ENCODE data around the gene ULBP2. TPM values are rescaled to one million over a fixed set of nuclear protein-coding genes. Genes with fewer than 3 reads are reported as not detected.

ULBP2 gene
- total RNA-seq, 2 experiments from 2014 or later = 0.60 to 2.6 TPM

- TF ChIP-seq EZH2phosphoT487 (IDR thresholded peaks at IDR 0.05; ENCODE audit: borderline replicate concordance, low read depth, low read length) (no peak), CTCF (conservative IDR thresholded peaks at IDR 0.05; ENCODE audit: low read length) (no peak)
- CTCF ChIA-PET (ENCODE audit: unreplicated experiment) = no interaction called here
- H3K4me1 ChIP-seq (ENCODE audit: insufficient read depth, low read length, poor library complexity, severe bottlenecking) = peaks cover 4% of the 10 kb centered on the region
- POLR2A ChIA-PET = no interaction called here
- no peak overlapping the region for H3K4me3 ChIP-seq (ENCODE audit: low read depth, low read length, poor library complexity, severe bottlenecking)
- no peaks in the 10 kb centered on the region; the same call in 1 of the 2 replicates for H4K20me1 ChIP-seq (ENCODE audit: insufficient read depth, low read length)
- no peaks in the 10 kb centered on the region for H3K79me2 ChIP-seq (ENCODE audit: insufficient read depth, low read depth, low read length)
- no peaks in the 10 kb centered on the region for H3K9me2 ChIP-seq (ENCODE audit: insufficient read depth, low read length)
- 0 out of 2 replicates have a peak, but pooled peaks cover 6% of the 10 kb centered on the region for H3K36me3 ChIP-seq (ENCODE audit: insufficient read depth, low read length)
- intact Hi-C loops (cut with micrococcal nuclease; ENCODE audit: unreplicated experiment) = no loop called here
- no peak overlapping the region for H2AFZ ChIP-seq (ENCODE audit: low read length)
- DNase-seq (ENCODE audit: low spot score) = no peak
- no peak overlapping the region for H3K4me2 ChIP-seq (ENCODE audit: low read length)
- no peaks in the 10 kb centered on the region for H3K9me3 ChIP-seq (ENCODE audit: low read length)
- H3K27ac ChIP-seq (ENCODE audit: low read depth, low read length, poor library complexity, severe bottlenecking) = no peak overlapping the region
- BruUV-seq (replicated peaks) = no TSS peak
Measured at GRCh38 chr6:149995971-149996370, 54.2 kb downstream of the ULBP2 start.

Other genes with a start within 250 kb of the ULBP2 start
- gene LATS1, start 223.9 kb upstream of the ULBP2 start, total RNA-seq (2014; rRNA removed; shearing (Covaris generic)) = 15.6 and 23.1 TPM in 2 replicates
- gene LATS1, start 223.9 kb upstream of the ULBP2 start, total RNA-seq (2022) = 30.3 and 30.7 TPM in 2 replicates
- 28.6 and 30.7 TPM in 2 replicates for gene NUP43, start 195.5 kb upstream of the ULBP2 start, total RNA-seq (2014; rRNA removed; shearing (Covaris generic))
- 72.4 and 73.0 TPM in 2 replicates for gene NUP43, start 195.5 kb upstream of the ULBP2 start, total RNA-seq (2022)
- 125 and 140 TPM in 2 replicates for gene PCMT1, start 192.3 kb upstream of the ULBP2 start, total RNA-seq (2014; rRNA removed; shearing (Covaris generic))
- 116 and 117 TPM in 2 replicates for gene PCMT1, start 192.3 kb upstream of the ULBP2 start, total RNA-seq (2022)
- 1.1 and 1.5 TPM in 2 replicates for gene LRP11, start 77.7 kb upstream of the ULBP2 start, total RNA-seq (2014; rRNA removed; shearing (Covaris generic))
- gene LRP11, start 77.7 kb upstream of the ULBP2 start, total RNA-seq (2022) = 1.2 and 1.5 TPM in 2 replicates
- gene RAET1E, start 43.9 kb upstream of the ULBP2 start, total RNA-seq (2014; rRNA removed; shearing (Covaris generic)) = not detected in 2 replicates
- not detected in 2 replicates for gene RAET1E, start 43.9 kb upstream of the ULBP2 start, total RNA-seq (2022)
- not detected in 2 replicates for gene RAET1G, start 18.9 kb upstream of the ULBP2 start, total RNA-seq (2014; rRNA removed; shearing (Covaris generic))
- not detected in 2 replicates for gene RAET1G, start 18.9 kb upstream of the ULBP2 start, total RNA-seq (2022)
- 0.79 and 0.82 TPM in 2 replicates for gene ULBP1, start 21.9 kb downstream of the ULBP2 start, total RNA-seq (2014; rRNA removed; shearing (Covaris generic))
- 1.9 and 2.3 TPM in 2 replicates for gene ULBP1, start 21.9 kb downstream of the ULBP2 start, total RNA-seq (2022)
- gene RAET1L, start 83.5 kb downstream of the ULBP2 start, total RNA-seq (2014; rRNA removed; shearing (Covaris generic)) = not detected in 2 replicates
- not detected in 2 replicates for gene RAET1L, start 83.5 kb downstream of the ULBP2 start, total RNA-seq (2022)
- 3.5 and 4.5 TPM in 2 replicates for gene ULBP3, start 127.1 kb downstream of the ULBP2 start, total RNA-seq (2014; rRNA removed; shearing (Covaris generic))
- gene ULBP3, start 127.1 kb downstream of the ULBP2 start, total RNA-seq (2022) = 4.1 and 4.3 TPM in 2 replicates
- not detected in 2 replicates for gene PPP1R14C, start 201.0 kb downstream of the ULBP2 start, total RNA-seq (2014; rRNA removed; shearing (Covaris generic))
- 1.3 and 1.8 TPM in 2 replicates for gene PPP1R14C, start 201.0 kb downstream of the ULBP2 start, total RNA-seq (2022)